GM21515 (cell line): ENCODE results near the gene ARHGEF37.

Experiments used
- ATAC-seq: cut with Tn5 transposase; IDR thresholded peaks from one replicate; pipeline ENCODE4 v1.9.1; 2021; ENCODE audit not compliant: unreplicated experiment

Gene ARHGEF37

GRCh38 chr5:149598966-149599365 is 17.7 kb downstream of the ARHGEF37 start:
- ATAC-seq, result no peak

- no peak for ATAC-seq
Measured at GRCh38 chr5:149599375-149599774, 18.1 kb downstream of the ARHGEF37 start.

- ATAC-seq, result no peak
Measured at GRCh38 chr5:149600932-149601331, 19.6 kb downstream of the ARHGEF37 start.

GRCh38 chr5:149603210-149603609 is 21.9 kb downstream of the ARHGEF37 start:
- ATAC-seq, result no peak

GRCh38 chr5:149603920-149604319 is 22.6 kb downstream of the ARHGEF37 start:
- no peak for ATAC-seq

GRCh38 chr5:149604321-149604720 is 23.0 kb downstream of the ARHGEF37 start:
- no peak for ATAC-seq

GRCh38 chr5:149605354-149605997 is 24.2 kb downstream of the ARHGEF37 start:
- no peak for ATAC-seq

- ATAC-seq, result peak; percentile 94
Measured at GRCh38 chr5:149605998-149606724, 24.9 kb downstream of the ARHGEF37 start.

- ATAC-seq, result no peak
Measured at GRCh38 chr5:149608936-149609545, 27.7 kb downstream of the ARHGEF37 start.

GRCh38 chr5:149609640-149610219 is 28.4 kb downstream of the ARHGEF37 start:
- ATAC-seq, result no peak

GRCh38 chr5:149610589-149611255 is 29.4 kb downstream of the ARHGEF37 start:
- ATAC-seq, result no peak

- ATAC-seq, result no peak
Measured at GRCh38 chr5:149611326-149611725, 30.0 kb downstream of the ARHGEF37 start.

GRCh38 chr5:149614034-149614907 is 33.0 kb downstream of the ARHGEF37 start:
- ATAC-seq, result no peak

- no peak for ATAC-seq
Measured at GRCh38 chr5:149615976-149616375, 34.7 kb downstream of the ARHGEF37 start.

- ATAC-seq, result peak; percentile 68
Measured at GRCh38 chr5:149616727-149617285, 35.5 kb downstream of the ARHGEF37 start.

GRCh38 chr5:149617760-149618306 is 36.5 kb downstream of the ARHGEF37 start:
- no peak for ATAC-seq

- ATAC-seq, result peak; percentile 56
Measured at GRCh38 chr5:149618581-149619248, 37.4 kb downstream of the ARHGEF37 start.

- no peak for ATAC-seq
Measured at GRCh38 chr5:149621415-149622098, 40.3 kb downstream of the ARHGEF37 start.

- no peak for ATAC-seq
Measured at GRCh38 chr5:149622466-149622865, 41.2 kb downstream of the ARHGEF37 start.
